ENCODE measurements around the gene ADGRG6.

DNA sequence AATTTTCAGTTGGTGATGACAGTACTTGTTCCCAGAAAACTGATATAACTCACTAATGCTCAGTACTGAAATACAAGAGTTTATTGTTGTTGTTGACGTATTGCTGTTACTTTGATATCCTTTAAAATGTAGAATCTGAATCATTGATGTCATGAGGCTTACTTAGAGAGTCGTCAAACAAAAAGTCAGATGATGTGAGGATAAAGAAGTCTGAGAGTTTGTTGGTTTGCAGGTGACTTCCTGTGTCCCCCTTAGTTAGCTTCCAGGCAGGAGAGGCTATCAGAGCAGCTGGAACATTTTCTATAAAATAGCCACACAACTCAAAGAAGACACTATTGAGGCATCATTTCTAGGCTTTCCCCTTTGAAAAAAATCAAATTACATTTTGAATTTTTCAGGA lies 97.9 kb downstream of the ADGRG6 start:
- TF ChIP-seq THRB (CRISPR knock-in tag; conservative IDR thresholded peaks at IDR 0.05) = no peak
- TF ChIP-seq ZFX (CRISPR knock-in tag; IDR thresholded peaks at IDR 0.05) = no peak
- no peak for TF ChIP-seq CREM (IDR thresholded peaks at IDR 0.05; ENCODE audit: low read depth)
- TF ChIP-seq, protein P1, sequence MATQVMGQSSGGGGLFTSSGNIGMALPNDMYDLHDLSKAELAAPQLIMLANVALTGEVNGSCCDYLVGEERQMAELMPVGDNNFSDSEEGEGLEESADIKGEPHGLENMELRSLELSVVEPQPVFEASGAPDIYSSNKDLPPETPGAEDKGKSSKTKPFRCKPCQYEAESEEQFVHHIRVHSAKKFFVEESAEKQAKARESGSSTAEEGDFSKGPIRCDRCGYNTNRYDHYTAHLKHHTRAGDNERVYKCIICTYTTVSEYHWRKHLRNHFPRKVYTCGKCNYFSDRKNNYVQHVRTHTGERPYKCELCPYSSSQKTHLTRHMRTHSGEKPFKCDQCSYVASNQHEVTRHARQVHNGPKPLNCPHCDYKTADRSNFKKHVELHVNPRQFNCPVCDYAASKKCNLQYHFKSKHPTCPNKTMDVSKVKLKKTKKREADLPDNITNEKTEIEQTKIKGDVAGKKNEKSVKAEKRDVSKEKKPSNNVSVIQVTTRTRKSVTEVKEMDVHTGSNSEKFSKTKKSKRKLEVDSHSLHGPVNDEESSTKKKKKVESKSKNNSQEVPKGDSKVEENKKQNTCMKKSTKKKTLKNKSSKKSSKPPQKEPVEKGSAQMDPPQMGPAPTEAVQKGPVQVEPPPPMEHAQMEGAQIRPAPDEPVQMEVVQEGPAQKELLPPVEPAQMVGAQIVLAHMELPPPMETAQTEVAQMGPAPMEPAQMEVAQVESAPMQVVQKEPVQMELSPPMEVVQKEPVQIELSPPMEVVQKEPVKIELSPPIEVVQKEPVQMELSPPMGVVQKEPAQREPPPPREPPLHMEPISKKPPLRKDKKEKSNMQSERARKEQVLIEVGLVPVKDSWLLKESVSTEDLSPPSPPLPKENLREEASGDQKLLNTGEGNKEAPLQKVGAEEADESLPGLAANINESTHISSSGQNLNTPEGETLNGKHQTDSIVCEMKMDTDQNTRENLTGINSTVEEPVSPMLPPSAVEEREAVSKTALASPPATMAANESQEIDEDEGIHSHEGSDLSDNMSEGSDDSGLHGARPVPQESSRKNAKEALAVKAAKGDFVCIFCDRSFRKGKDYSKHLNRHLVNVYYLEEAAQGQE (IDR thresholded peaks at IDR 0.05; ENCODE audit: borderline replicate concordance) = no peak
- TF ChIP-seq, protein P1 (CRISPR knock-in tag; IDR thresholded peaks at IDR 0.05; ENCODE audit: low read depth) = no peak
